Measurements from ENCODE around the gene TSEN15. TPM values are rescaled to one million over a fixed set of nuclear protein-coding genes. Genes with fewer than 3 reads are reported as not detected.

TSEN15 gene
- total and polyA plus RNA-seq, 9 of the 15 experiments (the other 6 are each of a cell fraction or from before 2014, with no cell fraction given), result 25.6 to 121 (median 91.3) TPM

GRCh38 chr1:184051485-184052193, at the start of gene TSEN15 (continued):
- TF ChIP-seq ZBTB9 (CRISPR knock-in tag; IDR thresholded peaks at IDR 0.05) (peak; percentile 75), LCOR (CRISPR knock-in tag; IDR thresholded peaks at IDR 0.05) (no peak; the same call in 1 of the 2 replicates), SIX5 (IDR thresholded peaks at IDR 0.05; ENCODE audit: borderline replicate concordance in 1 of 2, insufficient read depth in 1 of 2, low read depth in 1 of 2, low read length in 2 of 2) (peak in 1 of 2 experiments; percentile 39; a peak in 1 of 4 replicates), NFRKB (IDR thresholded peaks at IDR 0.05; ENCODE audit: low read depth) (peak; percentile 80), ELF4 (CRISPR knock-in tag; IDR thresholded peaks at IDR 0.05) (no peak), ZNF655 (CRISPR knock-in tag; IDR thresholded peaks at IDR 0.05) (no peak), MAX (CRISPR knock-in tag; IDR thresholded peaks at IDR 0.05) (peak; percentile 76; the same call in 1 of the 2 replicates), ZBTB8A (IDR thresholded peaks at IDR 0.05; ENCODE audit: partially characterized antibody) (no peak), ZNF75A (CRISPR knock-in tag; IDR thresholded peaks at IDR 0.05) (no peak), BRD4 (IDR thresholded peaks at IDR 0.05) (peak; percentile 99), MTA3 (IDR thresholded peaks at IDR 0.05; ENCODE audit: borderline replicate concordance) (peak; percentile 96; the same call in 1 of the 2 replicates), FOS (IDR thresholded peaks at IDR 0.05; ENCODE audit: extremely low read depth, insufficient read length) (no peak), FOXK2 (conservative IDR thresholded peaks at IDR 0.05 in 1 of 2, IDR thresholded peaks at IDR 0.05 in 1 of 2; ENCODE audit: low read depth in 2 of 2) (no peak), CREB3L1 (IDR thresholded peaks at IDR 0.05; ENCODE audit: borderline replicate concordance, low read depth) (peak; percentile 88; the same call in 1 of the 2 replicates), THRA (IDR thresholded peaks at IDR 0.05) (no peak), ZNF398 (CRISPR knock-in tag; IDR thresholded peaks at IDR 0.05) (no peak), CHD2 (IDR thresholded peaks at IDR 0.05; ENCODE audit: low read depth, low read length) (peak; percentile 35; the same call in 1 of the 2 replicates), HDAC1 (IDR thresholded peaks at IDR 0.05) (peak in 1 of 2 experiments; percentile 67; a peak in 2 of 4 replicates)

Measured in K562 (cell line).